ENCODE results near the gene MAP3K2.

- TF ChIP-seq POLR2AphosphoS5 (IDR thresholded peaks at IDR 0.05) (no peak), EP300 (IDR thresholded peaks at IDR 0.05) (no peak)
Measured at GRCh38 chr2:127357591-127357990, 30.2 kb downstream of the MAP3K2 start.

All from suprapubic skin (tissue), 4 donors.